Measurements from ENCODE around the gene SORCS2.
A peak's percentile ranks its signal among the peaks of the same experiment; 100 is the strongest.

The SORCS2 gene

GRCh38 chr4:7500404-7500803, 308.1 kb downstream of the SORCS2 start:
- DNase-seq: no peak

- no peak for DNase-seq
Measured at GRCh38 chr4:7501314-7501713, 309.0 kb downstream of the SORCS2 start.

GRCh38 chr4:7501873-7502272, 309.5 kb downstream of the SORCS2 start:
- DNase-seq: no peak

DNA sequence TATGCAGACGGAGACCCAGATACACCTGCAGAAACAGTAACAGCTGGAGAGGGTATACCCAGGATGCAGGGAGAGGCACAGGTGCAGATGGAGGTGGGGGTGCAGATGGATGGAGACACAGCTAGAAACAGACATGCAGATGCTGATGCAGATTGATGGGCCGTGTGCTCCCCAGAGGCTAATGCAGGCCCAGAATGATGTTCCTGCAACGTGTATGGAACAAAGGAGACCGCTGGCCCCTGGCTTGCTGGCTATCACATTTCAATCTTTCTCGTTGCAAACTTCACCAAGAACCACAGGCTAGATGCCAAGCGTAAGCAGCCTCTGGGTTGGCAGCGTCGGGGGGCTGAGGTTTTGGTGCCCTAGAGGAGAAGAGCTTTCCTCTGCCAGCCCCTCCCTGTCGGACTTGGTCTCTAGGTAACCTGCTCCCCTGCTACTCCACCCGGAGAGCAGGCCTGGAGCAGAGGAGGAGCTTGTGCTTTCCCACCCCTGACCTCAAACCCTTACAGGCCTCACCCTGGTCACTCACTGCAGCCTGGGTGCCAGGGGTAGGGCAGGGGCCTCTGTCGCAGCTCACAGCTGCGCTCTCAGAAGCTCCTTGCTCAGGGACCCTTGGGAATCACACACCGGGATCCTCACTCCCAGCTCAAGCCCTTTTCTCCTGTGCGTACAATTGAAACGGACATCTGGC, 311.4 kb downstream of the SORCS2 start:
- no peak for DNase-seq

DNA sequence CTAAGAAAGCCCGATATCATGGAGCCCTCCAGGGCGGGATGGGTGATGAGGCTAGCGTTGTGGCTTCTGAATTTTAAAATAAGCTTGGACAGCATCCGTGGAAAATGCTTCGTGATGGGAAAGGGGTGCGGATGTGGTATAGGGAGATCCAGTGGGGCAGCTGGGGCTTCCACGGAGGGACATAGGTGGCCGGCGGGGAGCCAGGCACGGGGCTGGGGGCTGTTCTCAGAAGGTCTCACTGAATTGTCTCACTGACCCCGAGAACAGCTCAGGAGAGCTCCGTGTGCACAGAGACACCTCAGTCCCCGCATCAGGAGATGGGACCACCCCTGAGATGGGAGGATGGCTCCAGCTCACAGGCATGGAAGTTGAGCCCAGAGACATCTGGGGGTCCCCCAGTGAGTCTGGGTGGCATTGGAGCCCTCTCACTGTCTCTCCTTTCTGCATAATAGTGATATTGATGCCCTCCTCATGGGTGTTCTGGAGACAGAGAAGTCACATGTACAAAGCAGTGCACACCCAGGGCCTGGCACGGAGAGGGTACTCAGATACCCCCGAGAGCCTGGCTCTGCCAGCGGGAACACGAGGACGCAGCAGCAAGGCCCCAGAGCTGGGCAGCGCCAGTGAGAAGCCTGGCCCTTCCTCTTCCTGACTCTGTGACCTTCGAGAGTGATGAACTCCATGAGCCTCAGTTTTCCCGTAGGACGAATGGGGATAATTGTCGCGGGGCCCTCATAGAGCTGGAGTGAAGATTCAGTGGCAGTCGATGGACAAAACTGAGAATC, 313.0 kb downstream of the SORCS2 start:
- DNase-seq: no peak

- DNase-seq: no peak
Measured at GRCh38 chr4:7506119-7506518, 313.8 kb downstream of the SORCS2 start.

- DNase-seq: no peak
Measured at GRCh38 chr4:7506572-7506971, 314.2 kb downstream of the SORCS2 start.

- no peak for DNase-seq
Measured at GRCh38 chr4:7507381-7507780, 315.0 kb downstream of the SORCS2 start.

GRCh38 chr4:7510066-7510465, 317.7 kb downstream of the SORCS2 start:
- no peak for DNase-seq

DNA sequence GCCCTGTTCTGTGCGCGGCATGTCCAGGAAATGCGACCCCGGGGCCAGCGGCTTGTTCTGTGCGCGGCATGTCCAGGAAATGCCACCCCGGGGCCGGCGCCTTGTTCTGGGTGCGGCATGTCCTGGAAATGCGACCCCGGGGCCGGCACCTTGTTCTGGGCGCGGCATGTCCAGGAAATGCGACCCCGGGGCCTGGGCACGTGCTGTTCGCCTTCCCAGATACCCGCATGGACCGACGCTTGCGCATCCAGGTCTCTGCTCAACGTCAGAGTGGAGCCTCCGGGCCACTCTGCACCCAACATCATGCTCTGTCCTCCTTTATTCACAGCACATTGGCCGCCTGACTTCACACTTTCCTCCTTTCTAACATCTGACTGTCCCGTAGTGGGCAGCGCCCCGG, 318.2 kb downstream of the SORCS2 start:
- DNase-seq: no peak

- DNase-seq: no peak
Measured at GRCh38 chr4:7511525-7511924, 319.2 kb downstream of the SORCS2 start.

- DNase-seq: no peak
Measured at GRCh38 chr4:7512428-7512827, 320.1 kb downstream of the SORCS2 start.

- no peak for DNase-seq
Measured at GRCh38 chr4:7512946-7513345, 320.6 kb downstream of the SORCS2 start.

GRCh38 chr4:7513671-7514070, 321.3 kb downstream of the SORCS2 start:
- DNase-seq: no peak

DNA sequence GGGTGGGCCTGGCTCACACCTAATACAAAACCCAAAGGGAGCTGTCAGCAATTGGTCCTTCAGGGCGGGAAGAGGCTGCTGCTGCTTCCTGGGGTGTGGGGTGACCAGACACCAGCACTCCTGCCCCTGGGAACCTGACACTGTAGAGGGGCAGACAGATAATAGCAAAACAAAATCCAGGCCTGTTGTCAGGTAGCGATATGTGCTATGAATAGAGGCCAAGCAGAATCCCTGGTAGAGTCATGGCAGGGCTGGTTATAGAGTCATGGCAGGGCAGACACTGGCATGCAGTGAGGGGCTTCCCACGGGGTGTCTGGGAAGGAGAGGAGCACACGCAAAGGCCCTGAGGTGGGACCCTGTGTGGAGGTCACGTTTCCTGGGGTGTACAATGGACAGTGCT, 321.9 kb downstream of the SORCS2 start:
- DNase-seq: no peak

DNA sequence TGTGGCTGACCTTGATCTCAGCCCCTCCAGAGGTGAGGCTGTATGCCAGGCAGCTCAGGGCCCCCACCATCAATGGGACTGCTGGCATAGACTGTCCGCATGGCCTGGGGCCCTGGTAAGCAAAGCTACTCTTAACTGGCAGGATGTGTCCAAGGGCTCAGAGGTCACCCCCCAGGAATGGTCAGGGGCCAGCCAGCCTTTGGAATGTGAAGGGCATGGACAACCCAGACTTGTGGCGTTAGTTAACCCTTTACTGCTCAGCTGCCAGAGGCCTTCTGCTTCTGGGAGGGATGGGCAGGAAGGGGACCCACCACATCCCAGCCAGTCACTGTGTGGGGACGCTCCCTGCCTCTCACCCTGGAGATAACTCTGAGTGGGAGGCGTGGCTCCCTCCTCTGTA, 322.5 kb downstream of the SORCS2 start:
- no peak for DNase-seq

DNA sequence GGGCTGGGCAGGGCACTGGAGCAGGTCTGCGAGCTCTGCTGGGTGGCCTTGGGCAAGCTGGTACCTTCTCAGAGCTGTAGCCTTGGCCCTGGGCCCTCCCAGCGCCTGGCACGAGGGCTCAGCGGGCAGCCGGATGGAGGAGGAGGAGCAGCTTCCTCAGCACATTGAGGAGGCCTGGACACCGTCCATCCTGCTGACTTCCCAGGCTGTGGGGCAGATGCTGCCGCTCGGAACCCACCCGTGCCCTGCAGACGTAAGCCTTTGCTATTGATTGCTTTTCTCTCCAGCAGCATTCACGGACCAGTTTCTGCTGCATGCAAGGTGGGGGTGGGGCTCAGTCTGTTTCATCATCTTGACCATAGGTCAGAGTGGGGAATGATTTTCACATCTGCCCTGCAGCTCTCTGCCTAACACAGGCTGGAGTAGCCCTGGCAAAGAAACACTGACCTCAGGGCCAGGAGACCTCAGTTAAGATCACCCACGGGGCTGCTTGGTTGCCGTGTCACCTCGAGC, 323.1 kb downstream of the SORCS2 start:
- DNase-seq: no peak

- no peak for DNase-seq
Measured at GRCh38 chr4:7516096-7516772, 323.9 kb downstream of the SORCS2 start.

DNA sequence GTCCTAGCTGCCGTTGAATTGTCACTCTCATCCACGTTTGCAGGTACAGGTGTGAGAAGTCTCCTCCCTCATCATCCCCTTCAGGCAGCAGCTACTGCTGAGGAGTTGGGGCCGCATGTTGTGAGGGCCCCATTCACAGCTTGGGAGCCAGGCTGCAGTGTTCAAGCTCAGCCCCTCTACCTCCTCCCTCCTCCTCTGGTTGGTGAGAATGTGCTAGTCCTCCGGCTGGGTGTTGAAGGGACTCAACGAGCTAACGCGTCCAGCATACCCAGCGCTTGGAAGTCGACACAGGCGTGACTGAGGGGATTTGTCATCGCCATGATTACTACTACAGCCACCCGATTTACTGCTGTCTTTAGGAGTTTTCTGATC, 324.4 kb downstream of the SORCS2 start:
- DNase-seq: no peak

DNA sequence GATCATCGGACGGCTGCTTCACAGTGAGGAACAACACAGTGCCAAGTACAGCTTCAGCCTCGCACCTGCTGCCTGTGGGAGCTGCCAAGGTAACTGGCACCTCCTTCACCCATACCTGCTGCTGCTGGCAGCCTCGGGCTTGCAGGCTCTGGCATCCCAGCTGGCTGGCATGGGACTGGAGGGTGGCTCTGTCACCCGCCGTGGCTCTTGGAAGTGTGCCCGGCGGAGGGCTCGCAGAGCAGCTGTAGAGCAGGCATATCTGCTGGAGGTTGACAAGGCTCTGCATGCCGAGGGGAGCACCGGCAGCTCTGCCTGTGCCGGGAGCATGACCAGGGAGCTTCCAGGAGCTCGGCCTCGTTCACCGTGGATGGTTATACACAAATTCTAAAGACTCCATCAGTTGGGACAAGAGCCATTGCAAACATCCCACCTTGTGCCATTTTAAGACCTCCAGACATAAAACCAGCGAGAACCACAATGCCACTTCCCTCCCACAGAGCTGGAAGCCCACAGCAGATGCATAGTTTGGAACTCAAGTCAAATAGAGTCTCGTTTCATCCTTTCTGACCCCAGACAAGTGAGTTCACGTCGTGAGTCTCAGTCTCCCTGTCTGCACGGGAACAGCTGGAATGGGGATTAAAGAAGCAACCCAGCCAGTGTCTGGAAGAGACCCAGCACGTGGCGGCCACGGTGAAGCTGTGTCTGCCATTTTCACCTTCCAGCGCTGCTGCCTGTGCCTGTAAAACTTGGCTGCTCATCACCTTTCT, 326.7 kb downstream of the SORCS2 start:
- peak; percentile 70 for DNase-seq

- no peak for DNase-seq
Measured at GRCh38 chr4:7519638-7520376, 327.5 kb downstream of the SORCS2 start.

GRCh38 chr4:7521666-7522065, 329.3 kb downstream of the SORCS2 start:
- DNase-seq: no peak
